ENCODE results near the gene CCDC88C.

CCDC88C gene

DNA sequence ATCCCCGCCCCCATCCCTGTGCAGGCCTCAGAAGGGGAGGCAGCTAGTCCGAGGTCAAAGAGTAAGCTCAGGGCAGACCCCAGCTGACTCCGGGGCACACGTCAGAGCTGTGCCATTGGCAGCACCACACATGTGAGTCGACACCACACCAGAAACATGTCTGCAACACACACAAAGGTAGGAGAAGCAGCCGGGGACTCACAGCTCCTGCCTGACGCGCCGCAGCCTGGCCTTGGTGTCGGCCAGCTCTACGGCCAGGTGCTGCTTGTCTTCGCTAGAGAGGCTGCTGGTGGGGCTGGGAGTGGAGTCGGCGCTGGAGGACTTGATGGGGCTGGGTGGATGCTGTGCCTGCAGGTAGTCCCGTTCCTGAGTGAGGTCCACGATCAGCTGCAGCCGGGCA lies 78.5 kb downstream of the CCDC88C start:
- TF ChIP-seq, protein P1, sequence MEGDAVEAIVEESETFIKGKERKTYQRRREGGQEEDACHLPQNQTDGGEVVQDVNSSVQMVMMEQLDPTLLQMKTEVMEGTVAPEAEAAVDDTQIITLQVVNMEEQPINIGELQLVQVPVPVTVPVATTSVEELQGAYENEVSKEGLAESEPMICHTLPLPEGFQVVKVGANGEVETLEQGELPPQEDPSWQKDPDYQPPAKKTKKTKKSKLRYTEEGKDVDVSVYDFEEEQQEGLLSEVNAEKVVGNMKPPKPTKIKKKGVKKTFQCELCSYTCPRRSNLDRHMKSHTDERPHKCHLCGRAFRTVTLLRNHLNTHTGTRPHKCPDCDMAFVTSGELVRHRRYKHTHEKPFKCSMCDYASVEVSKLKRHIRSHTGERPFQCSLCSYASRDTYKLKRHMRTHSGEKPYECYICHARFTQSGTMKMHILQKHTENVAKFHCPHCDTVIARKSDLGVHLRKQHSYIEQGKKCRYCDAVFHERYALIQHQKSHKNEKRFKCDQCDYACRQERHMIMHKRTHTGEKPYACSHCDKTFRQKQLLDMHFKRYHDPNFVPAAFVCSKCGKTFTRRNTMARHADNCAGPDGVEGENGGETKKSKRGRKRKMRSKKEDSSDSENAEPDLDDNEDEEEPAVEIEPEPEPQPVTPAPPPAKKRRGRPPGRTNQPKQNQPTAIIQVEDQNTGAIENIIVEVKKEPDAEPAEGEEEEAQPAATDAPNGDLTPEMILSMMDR (IDR thresholded peaks at IDR 0.05; ENCODE audit: low read depth, low read length, missing control alignments) = no peak
- no peak for DNase-seq (ENCODE audit: extremely low read depth, low read depth)
- no peak overlapping the region for H3K4me3 ChIP-seq (replicated peaks; ENCODE audit: low read depth, low read length)

DNA sequence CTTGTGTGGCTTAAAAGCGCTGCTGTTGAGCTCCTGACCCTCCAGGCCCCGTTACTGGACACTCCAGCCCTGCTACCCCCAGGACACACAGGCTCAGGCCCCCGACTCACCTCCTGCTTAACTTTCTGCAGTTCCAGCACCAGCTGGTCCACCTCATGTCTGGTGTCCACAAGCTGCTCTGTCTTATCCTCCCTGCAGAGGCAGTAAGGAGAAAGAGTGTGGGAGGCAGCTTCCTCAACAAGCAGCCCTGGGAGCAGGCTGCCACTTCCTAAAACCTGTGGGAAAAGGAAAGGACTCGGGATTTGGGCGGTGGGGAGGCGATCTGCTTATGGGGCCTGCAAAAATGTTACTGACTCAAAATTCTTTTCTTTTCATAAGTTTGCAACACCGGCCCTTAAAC lies 79.2 kb downstream of the CCDC88C start:
- DNase-seq (ENCODE audit: extremely low read depth, low read depth) = no peak
- H3K4me3 ChIP-seq (replicated peaks; ENCODE audit: low read depth, low read length) = no peak overlapping the region
- TF ChIP-seq, protein P1 (IDR thresholded peaks at IDR 0.05; ENCODE audit: low read depth, low read length, missing control alignments) = no peak

DNA sequence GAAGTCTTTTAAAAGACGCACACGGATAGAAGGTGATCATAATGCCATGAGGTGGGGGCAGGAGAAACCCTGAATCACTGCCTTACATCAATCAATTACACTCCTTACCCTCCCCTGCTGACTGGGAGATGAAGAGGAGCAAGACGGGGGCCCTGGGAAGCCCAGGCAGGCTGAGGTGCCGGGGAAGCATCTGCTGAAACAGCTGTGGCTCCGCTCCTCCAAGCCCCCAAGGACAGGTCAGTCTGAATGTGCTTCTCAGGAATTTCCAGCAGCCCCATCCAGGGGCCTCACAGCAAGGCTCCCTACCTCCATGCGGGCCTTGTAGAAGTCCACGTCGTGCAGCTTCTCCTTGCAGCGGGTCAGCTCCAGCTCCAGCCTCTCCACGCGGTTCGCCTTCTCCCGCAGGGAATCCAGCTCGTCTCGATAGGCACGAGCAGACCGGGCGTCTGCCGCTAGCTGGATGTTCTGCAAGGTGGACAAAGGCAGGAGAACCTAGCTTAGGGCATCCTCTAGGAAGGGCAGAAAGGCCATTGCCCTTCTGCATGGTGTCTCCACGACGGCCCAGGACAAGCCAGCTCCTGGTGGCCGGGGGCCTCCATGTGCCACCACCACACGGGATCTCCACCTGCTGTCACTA lies 79.8 kb downstream of the CCDC88C start:
- TF ChIP-seq, protein P1 (IDR thresholded peaks at IDR 0.05; ENCODE audit: low read depth, low read length, missing control alignments) = no peak
- no peak for DNase-seq (ENCODE audit: extremely low read depth, low read depth)
- no peak overlapping the region for H3K4me3 ChIP-seq (replicated peaks; ENCODE audit: low read depth, low read length)

DNA sequence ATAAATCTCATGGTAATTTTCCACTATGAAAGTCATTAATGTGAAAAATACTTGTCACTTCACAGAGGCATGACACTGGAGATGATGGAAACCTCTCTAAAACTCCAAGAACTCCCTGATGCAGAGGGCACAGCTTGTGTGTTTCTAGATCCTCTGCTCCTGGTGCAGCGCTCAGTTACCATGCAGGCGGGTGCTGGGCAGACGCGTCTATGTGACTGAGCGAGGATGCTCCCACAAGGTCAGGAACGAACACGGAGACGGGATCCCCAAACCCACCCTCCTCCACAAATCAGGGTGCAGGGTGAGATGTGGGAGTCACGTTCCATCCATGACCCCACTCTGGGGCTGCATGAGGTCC lies 81.5 kb downstream of the CCDC88C start:
- TF ChIP-seq, protein P1 (IDR thresholded peaks at IDR 0.05; ENCODE audit: low read depth, low read length, missing control alignments) = no peak
- no peak overlapping the region for H3K4me3 ChIP-seq (replicated peaks; ENCODE audit: low read depth, low read length)
- no peak for DNase-seq (ENCODE audit: extremely low read depth, low read depth)

DNA sequence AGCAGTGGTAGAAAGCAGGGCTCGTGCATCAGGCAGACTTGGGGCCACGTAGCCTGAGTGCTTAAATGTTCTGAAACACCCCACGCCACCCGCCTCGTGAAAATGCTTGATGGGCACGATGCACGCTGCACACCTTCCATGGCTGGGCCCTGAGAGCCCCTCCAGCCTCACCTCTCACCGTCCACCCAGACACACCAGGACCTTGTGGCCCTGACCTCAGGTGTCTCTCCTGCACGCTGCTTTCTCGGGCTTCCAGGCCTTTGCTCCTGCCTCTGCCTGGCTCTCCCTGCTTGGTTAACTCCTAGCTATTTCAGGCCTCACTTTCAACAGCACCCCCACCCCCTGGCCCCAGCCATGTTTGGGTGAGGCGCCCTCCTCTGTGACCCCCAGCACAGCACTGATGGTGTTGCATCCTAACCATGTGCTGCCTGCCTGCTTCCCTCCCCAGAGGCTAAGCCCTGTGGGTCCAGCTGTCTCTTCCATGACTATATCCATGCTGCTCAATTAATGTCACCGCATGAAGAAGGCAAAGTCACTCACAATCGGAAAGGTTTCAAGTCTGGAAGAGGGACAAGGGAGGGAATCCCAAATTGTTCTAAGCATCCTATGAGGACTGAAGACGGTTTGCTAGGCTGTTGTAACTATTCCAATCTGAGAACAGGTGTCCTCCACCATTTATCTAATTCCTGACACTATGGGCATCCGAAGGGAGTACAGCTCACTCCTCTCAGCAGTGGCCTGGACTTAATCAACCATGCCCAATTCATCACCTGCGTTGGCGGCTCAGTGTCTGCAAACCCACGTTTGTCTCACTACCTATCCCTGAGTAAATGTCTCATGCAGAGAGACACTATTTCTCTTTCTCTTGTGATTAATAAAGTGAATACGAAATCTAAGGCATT lies 82.2 kb downstream of the CCDC88C start:
- no peak for DNase-seq (ENCODE audit: extremely low read depth, low read depth)
- no peak overlapping the region for H3K4me3 ChIP-seq (replicated peaks; ENCODE audit: low read depth, low read length)
- TF ChIP-seq, protein P1 (IDR thresholded peaks at IDR 0.05; ENCODE audit: low read depth, low read length, missing control alignments) = no peak

DNA sequence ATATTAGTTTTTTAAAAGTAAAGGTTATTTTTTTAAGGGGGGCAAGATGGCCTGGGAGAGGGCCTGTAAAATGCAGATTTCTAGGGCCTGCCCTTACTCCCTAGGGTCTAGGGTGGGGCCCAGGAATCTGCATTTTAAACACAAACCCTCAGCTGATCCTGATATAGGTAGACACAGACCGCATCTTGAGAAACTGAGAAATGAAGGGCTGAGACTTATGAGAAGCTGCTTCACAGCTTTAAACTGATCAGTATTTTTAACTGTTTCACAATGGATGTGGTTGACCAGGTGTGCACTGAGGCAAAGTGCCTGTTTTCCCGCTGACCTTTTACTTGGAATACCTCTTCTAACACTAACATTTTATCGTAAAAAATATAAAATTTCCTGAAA lies 84.0 kb downstream of the CCDC88C start:
- no peak overlapping the region for H3K4me3 ChIP-seq (replicated peaks; ENCODE audit: low read depth, low read length)
- TF ChIP-seq, protein P1 (IDR thresholded peaks at IDR 0.05; ENCODE audit: low read depth, low read length, missing control alignments) = no peak
- no peak for DNase-seq (ENCODE audit: extremely low read depth, low read depth)
